Measurements from ENCODE around the gene SYNGR3.
"Not testable (repeated sequence)": the region's sequence is repeated elsewhere in the genome, so short reads cannot be mapped to it uniquely, and the experiment has no call there.

SYNGR3 gene

DNA sequence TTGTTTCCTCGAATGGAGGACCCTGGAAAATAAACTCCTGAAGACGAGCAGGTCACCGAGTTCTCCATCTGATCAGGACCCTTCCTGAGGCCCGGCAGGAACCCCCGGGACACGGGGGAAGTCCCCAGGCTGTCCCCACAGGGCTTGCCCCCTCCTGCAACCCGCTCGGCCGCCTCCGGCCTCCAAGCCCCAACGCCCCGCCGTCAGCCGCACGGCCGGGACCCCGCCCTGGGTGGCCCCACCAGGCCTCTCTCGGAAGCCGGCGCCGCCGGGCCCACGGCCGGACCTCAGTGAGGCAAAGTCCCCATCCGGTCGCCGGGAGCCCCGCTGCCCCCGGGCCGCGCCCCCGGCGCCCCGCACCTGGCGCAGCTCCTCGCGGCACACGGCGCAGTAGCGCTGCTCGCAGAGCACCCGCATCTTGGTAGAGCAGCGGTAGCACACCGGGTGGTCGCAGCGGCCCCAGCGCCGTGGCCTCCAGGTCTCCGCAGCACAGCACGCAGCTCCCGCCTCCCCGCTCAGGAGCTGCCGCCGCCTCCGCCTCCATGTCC lies 19.5 kb downstream of the SYNGR3 start:
- DNase-seq, result no peak

- peak; percentile 75 for DNase-seq
Measured at GRCh38 chr16:2009791-2010510, 20.2 kb downstream of the SYNGR3 start, which contains the start of gene ZNF598. ZNF598 (minus strand) TSS chr16:2009821.

DNA sequence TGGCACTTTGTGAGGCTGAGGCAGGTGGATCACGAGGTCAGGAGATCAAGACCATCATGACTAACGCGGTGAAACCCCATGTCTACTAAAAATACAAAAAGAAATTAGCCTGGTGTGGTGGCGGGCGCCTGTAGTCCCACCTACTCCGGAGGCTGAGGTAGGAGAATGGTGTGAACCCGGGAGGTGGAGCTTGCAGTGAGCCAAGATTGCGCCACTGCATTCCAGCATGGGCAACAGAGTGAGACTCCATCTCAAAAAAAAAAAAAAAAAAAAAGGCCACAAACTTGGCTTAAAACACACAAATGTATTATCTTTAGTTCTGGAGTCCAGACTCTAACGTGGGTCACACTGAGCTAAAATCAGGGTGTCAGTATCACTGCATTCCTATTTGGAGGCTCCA lies 22.0 kb downstream of the SYNGR3 start:
- not testable (repeated sequence) for DNase-seq

GRCh38 chr16:2013527-2013926 lies 23.8 kb downstream of the SYNGR3 start:
- no peak for DNase-seq

GRCh38 chr16:2015117-2015946 lies 25.6 kb downstream of the SYNGR3 start:
- DNase-seq, result no peak

DNA sequence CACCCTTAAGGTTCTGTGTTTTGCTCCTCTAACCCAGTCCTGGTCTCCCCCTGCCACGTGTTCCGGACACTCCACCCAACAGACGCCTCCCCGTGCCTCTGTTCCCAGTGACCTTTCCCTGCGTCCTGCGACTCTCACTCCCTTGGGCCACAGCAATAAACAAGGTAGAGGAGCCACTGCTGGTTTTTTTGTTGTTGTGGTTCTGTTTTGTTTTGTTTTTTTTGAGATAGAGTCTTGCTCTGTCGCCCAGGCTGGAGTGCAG lies 26.1 kb downstream of the SYNGR3 start:
- DNase-seq, result no peak

GRCh38 chr16:2016407-2016922 lies 26.7 kb downstream of the SYNGR3 start:
- no peak for DNase-seq

- no peak for DNase-seq
Measured at GRCh38 chr16:2019518-2019920, 29.7 kb downstream of the SYNGR3 start, which contains the start of gene NPW. NPW (plus strand) TSS chr16:2019785.

- no peak for DNase-seq
Measured at GRCh38 chr16:2019921-2020831, 30.4 kb downstream of the SYNGR3 start.

- DNase-seq, result no peak
Measured at GRCh38 chr16:2022723-2023091, 32.9 kb downstream of the SYNGR3 start.

DNA sequence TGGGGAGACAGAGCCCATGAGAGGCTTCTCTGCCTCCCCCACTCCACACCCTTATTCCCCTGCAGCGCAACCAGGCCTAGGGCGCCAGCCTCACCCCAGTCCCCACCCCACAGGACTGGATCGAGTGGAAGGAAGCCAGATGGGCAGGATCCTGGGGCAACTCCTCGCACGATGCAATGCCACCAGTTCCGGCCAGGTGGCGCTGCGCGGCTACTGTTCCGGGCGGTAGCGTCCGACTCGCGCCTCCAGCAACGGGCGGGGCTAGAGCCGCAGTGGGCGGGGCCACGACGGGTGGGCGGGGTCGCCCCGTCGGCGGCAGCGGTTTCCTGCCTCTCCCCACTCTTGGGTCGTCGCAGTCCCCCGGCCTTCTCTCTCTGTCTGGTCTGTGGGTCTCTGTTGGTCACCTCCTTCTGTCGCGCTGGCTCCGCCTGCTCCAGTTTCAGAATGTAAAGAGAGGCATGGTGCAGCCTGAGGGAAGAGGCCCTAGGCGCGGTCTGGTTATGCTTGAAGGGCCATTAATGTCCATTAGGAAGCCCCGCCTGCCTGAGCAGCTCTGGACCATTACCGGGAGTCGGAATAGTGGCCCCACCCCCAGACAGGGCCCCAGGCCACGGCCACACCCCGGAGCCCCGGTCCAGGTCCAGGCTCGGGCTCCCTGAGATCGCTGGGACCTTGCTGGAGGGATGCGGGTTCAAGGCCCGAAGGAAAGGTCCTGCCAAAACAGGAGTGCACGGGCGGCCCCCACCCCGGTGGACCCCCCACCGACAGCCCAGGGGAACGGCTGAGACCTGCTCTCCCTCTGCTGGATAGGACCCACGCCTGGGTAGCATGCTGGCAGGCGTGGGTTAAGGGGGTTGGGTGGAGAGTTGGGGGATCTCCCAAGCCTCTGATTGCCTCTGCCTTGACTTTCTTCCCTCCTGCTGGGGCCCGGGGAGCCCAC lies 33.6 kb downstream of the SYNGR3 start:
- DNase-seq, result peak; percentile 88

GRCh38 chr16:2024032-2024420 lies 34.3 kb downstream of the SYNGR3 start:
- no peak for DNase-seq

DNA sequence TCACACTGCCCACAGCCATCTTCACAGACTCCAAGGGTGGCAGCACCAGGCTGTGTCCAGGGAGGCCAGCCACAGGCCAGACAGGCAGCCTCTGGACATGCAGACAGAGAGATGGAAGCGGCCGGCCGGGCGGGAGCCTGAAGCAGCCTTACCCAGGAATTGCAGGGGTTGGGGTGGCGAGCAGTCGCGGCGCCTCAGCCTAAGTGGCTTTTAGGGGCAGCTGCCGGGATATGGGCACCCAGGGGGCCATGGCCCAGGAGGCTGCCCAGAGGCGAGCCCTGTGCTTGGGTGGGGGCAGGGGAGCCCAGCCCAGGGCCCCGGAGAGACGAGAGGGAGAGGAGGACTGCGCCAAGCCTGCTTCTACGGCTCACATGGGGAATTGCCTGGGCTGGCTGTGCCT lies 35.5 kb downstream of the SYNGR3 start:
- no peak for DNase-seq

DNA sequence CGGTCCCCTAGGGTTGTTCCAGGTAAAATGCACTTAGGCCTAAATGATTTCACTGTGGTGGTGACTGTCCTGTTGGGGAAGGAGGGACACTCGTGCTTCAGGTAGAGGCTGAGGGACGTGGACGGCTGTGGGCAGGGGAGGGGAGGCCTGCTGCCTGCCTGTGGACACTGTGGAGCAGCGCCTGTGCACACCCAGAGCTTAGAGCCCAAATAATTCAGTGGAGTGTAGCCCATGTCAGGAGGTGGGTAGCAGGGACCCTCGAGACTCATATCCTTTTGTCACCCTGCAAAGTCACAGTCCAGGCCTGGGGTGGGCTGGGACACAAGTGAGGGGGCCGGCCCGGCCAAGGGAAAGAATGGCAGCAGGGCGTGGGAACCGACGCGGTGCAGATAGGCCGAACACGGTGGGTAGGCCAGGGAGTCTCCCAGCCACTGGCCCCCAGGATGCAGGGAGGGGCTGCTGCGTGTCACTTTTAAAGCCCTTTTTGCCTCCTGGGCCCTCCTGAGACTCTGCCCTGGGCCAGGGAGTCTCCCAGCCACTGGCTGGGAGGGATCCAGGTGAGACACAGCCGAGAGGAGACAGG lies 36.2 kb downstream of the SYNGR3 start:
- DNase-seq, result no peak

- DNase-seq, result no peak
Measured at GRCh38 chr16:2026461-2027023, 36.8 kb downstream of the SYNGR3 start, which contains the start of gene NHERF2. NHERF2 (plus strand) TSS chr16:2026902; CDS start chr16:2027006, 104 bp downstream.

- DNase-seq, result no peak
Measured at GRCh38 chr16:2027024-2028010, 37.5 kb downstream of the SYNGR3 start.

GRCh38 chr16:2028146-2028545 lies 38.4 kb downstream of the SYNGR3 start:
- no peak for DNase-seq

GRCh38 chr16:2028620-2029220 lies 39.0 kb downstream of the SYNGR3 start:
- no peak for DNase-seq

- DNase-seq, result no peak
Measured at GRCh38 chr16:2029350-2029749, 39.6 kb downstream of the SYNGR3 start.

Data from central memory CD4-positive, alpha-beta T cell (primary cell).